Neural cell (in vitro differentiated cells): ENCODE results near the gene CA5A. TPM values are rescaled to one million over a fixed set of nuclear protein-coding genes. Genes with fewer than 3 reads are reported as not detected.
"Not testable (repeated sequence)": the region's sequence is repeated elsewhere in the genome, so short reads cannot be mapped to it uniquely, and the experiment has no call there.

Source experiments
- H2AFZ ChIP-seq: fragments of 200-600, 300-800 bp; sonication (generic), shearing (Covaris generic); 2 replicates; pipeline ENCODE4 v1.6.0; 2014; ENCODE audit warnings: low read depth, mild to moderate bottlenecking, antibody characterized with exemption, low read length, moderate library complexity
- H3F3A ChIP-seq: fragments of 200-600 bp; shearing (Covaris generic); 2 replicates; pipeline ENCODE4 v1.6.1; 2016; ENCODE audit warnings: mild to moderate bottlenecking, moderate library complexity, mixed read lengths, antibody characterized with exemption, low read length; ENCODE audit not compliant: insufficient read depth, poor library complexity, severe bottlenecking
- H3K27ac ChIP-seq: fragments of 200-600, 300-800 bp; sonication (generic), shearing (Covaris generic); 2 replicates; pipeline ENCODE4 v1.5.1; 2014; ENCODE audit warnings: mild to moderate bottlenecking, low read length, moderate library complexity
- H3K27me3 ChIP-seq: fragments of 300-800, 200-600 bp; sonication (generic), shearing (Covaris generic); 2 replicates; pipeline ENCODE4 v1.6.0; 2014; ENCODE audit warnings: mild to moderate bottlenecking, low read depth, low read length, moderate library complexity; ENCODE audit not compliant: insufficient read depth
- H3K36me3 ChIP-seq: fragments of 300-800, 200-600 bp; sonication (generic), shearing (Covaris generic); 2 replicates; pipeline ENCODE4 v1.5.1; 2014; ENCODE audit warnings: mild to moderate bottlenecking, antibody characterized with exemption, low read length, moderate library complexity; ENCODE audit not compliant: insufficient read depth
- H3K4me2 ChIP-seq: fragments of 300-800, 200-600 bp; sonication (generic), shearing (Covaris generic); 2 replicates; pipeline ENCODE4 v1.6.0; 2014; ENCODE audit warnings: mild to moderate bottlenecking, low read length
- H3K4me3 ChIP-seq: fragments of 300-800, 200-600 bp; sonication (generic), shearing (Covaris generic); 2 replicates; pipeline ENCODE4 v1.5.1; 2014; ENCODE audit warnings: mild to moderate bottlenecking, low read length, moderate library complexity
- H3K79me2 ChIP-seq: fragments of 200-600 bp; shearing (Covaris generic); replicated peaks from 2 replicates; pipeline ENCODE4 v1.6.0; 2014; ENCODE audit warnings: mild to moderate bottlenecking, low read length, moderate library complexity; ENCODE audit not compliant: insufficient read depth
- H3K9ac ChIP-seq: fragments of 300-800, 200-600 bp; sonication (generic), shearing (Covaris generic); 2 replicates; pipeline ENCODE4 v1.6.1; 2016; ENCODE audit warnings: mild to moderate bottlenecking, low read length, mixed read lengths
- H3K9me2 ChIP-seq: fragments of 200-600 bp; shearing (Covaris generic); 2 replicates; pipeline ENCODE4 v1.6.1; 2016; ENCODE audit warnings: mild to moderate bottlenecking, low read length, mixed read lengths; ENCODE audit not compliant: insufficient read depth
- H3K9me3 ChIP-seq: fragments of 200-600, 300-800 bp; sonication (generic), shearing (Covaris generic); 2 replicates; pipeline ENCODE4 v1.6.1; 2016; ENCODE audit warnings: mild to moderate bottlenecking, mixed run types, low read length, moderate library complexity, mixed read lengths
- H4K20me1 ChIP-seq: fragments of 200-600 bp; shearing (Covaris generic); 2 replicates; pipeline ENCODE4 v1.6.1; 2016; ENCODE audit warnings: mild to moderate bottlenecking, mixed run types; ENCODE audit not compliant: insufficient read depth
- CTCF ChIP-seq: fragments of 450-650 bp; IDR thresholded peaks from 2 replicates; pipeline ENCODE4 v1.5.1; 2014; ENCODE audit warnings: antibody characterized with exemption, mild to moderate bottlenecking, moderate library complexity; ENCODE audit not compliant: poor library complexity, severe bottlenecking
- EP300 ChIP-seq: fragments of 450-650 bp; conservative IDR thresholded peaks from 2 replicates; pipeline ENCODE4 v1.6.1; 2014; ENCODE audit warnings: antibody characterized with exemption, mild to moderate bottlenecking, moderate library complexity; ENCODE audit not compliant: poor library complexity, severe bottlenecking
- EZH2 ChIP-seq: fragments of 200-600, 300-800 bp; shearing (Covaris generic), sonication (generic); IDR thresholded peaks from 2 replicates; pipeline ENCODE4 v1.6.1; 2014; ENCODE audit warnings: antibody characterized with exemption, low read length, borderline replicate concordance, mild to moderate bottlenecking; ENCODE audit not compliant: insufficient read depth, poor library complexity, severe bottlenecking
- MXI1 ChIP-seq: fragments of 450-650 bp; conservative IDR thresholded peaks from 2 replicates; pipeline ENCODE4 v1.6.1; 2014; ENCODE audit warnings: antibody characterized with exemption, mild to moderate bottlenecking; ENCODE audit not compliant: poor library complexity, severe bottlenecking
- POLR2AphosphoS5 ChIP-seq: IDR thresholded peaks from 2 replicates; pipeline ENCODE4 v1.6.1; 2012
- RAD21 ChIP-seq: fragments of 450-650 bp; conservative IDR thresholded peaks from 2 replicates; pipeline ENCODE4 v1.6.1; 2014; ENCODE audit warnings: antibody characterized with exemption, mild to moderate bottlenecking, moderate library complexity
- REST ChIP-seq: IDR thresholded peaks from 2 replicates; pipeline ENCODE4 v1.6.1; 2012; ENCODE audit warnings: borderline replicate concordance
- SMC3 ChIP-seq: fragments of 450-650 bp; conservative IDR thresholded peaks from 2 replicates; pipeline ENCODE4 v1.6.1; 2014; ENCODE audit warnings: antibody characterized with exemption, mild to moderate bottlenecking, moderate library complexity; ENCODE audit not compliant: poor library complexity
- TAF1 ChIP-seq: IDR thresholded peaks from 2 replicates; pipeline ENCODE4 v1.6.1; 2012; ENCODE audit warnings: low read depth
- polyA plus RNA-seq: library from polyadenylated mRNA; depleted of rRNA; stranded (reverse); fragments of >200 nt; gene quantifications from 2 replicates; pipeline ENCODE4 v1.2.3, GENCODE V29; 2014

CA5A gene
- polyA plus RNA-seq, 1 donor from 2014 or later = not detected

DNA sequence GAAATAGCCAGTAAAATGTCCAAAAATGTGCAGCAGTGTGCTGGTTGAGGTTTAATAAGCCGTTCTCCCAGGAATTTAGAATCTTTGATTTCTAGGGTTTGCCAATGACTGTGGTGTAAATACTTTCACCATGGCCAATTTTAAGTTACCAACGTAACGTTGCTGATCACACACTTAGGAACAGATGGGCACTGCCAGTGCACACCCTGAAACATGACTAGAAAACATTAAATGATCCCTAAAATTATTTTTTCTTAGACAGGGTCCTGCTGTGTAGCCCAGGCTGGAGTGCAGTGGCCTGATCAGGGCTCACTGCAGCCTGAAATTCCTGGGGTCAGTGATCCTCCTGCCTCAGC, 3.2 kb downstream of the CA5A start:
- no peak overlapping the region for H3K27ac ChIP-seq
- H2AFZ ChIP-seq = no peak overlapping the region

GRCh38 chr16:87932475-87933139, 3.7 kb downstream of the CA5A start:
- H3K79me2 ChIP-seq, H3K36me3 ChIP-seq, H4K20me1 ChIP-seq, H2AFZ ChIP-seq, H3K4me3 ChIP-seq, H3K4me2 ChIP-seq, H3K9me3 ChIP-seq, H3K27me3 ChIP-seq, H3K9ac ChIP-seq, H3K27ac ChIP-seq, H3K9me2 ChIP-seq, H3F3A ChIP-seq: not testable (repeated sequence)

More for the DNA sequence above, 3.2 kb downstream of the CA5A start:
- H3K9me2 ChIP-seq = no peaks in the 10 kb centered on the region
- no peaks in the 10 kb centered on the region for H3K79me2 ChIP-seq
- no peak overlapping the region for H3K4me3 ChIP-seq
- no peaks in the 10 kb centered on the region for H3F3A ChIP-seq
- no peak for TF ChIP-seq EZH2
- TF ChIP-seq RAD21 = no peak
- no peak for TF ChIP-seq MXI1
- TF ChIP-seq EP300 = no peak
- TF ChIP-seq CTCF = no peak
- TF ChIP-seq REST = no peak
- TF ChIP-seq SMC3 = no peak
- TF ChIP-seq TAF1 = no peak
- no peak for TF ChIP-seq POLR2AphosphoS5
- no peaks in the 10 kb centered on the region for H3K27me3 ChIP-seq
- no peak overlapping the region for H3K9ac ChIP-seq
- no peaks in the 10 kb centered on the region for H4K20me1 ChIP-seq
- H3K9me3 ChIP-seq = no peaks in the 10 kb centered on the region
- H3K4me2 ChIP-seq = no peak overlapping the region
- no peaks in the 10 kb centered on the region for H3K36me3 ChIP-seq

- Histone ChIP-seq H3K4me2 (no peak overlapping the region), H3K9me3 (no peaks in the 10 kb centered on the region), H4K20me1 (no peaks in the 10 kb centered on the region), H3K27me3 (no peaks in the 10 kb centered on the region), H3F3A (no peaks in the 10 kb centered on the region), H3K4me3 (no peak overlapping the region), H3K79me2 (no peaks in the 10 kb centered on the region), H2AFZ (no peak overlapping the region), H3K27ac (no peak overlapping the region), H3K9me2 (no peaks in the 10 kb centered on the region), H3K9ac (no peak overlapping the region), H3K36me3 (no peaks in the 10 kb centered on the region)
- TF ChIP-seq RAD21 (no peak), TAF1 (no peak), EP300 (no peak), POLR2AphosphoS5 (no peak), EZH2 (no peak), SMC3 (no peak), CTCF (no peak), MXI1 (no peak)
These were observed 4.8 kb downstream of the CA5A start for GRCh38 chr16:87931504-87931903.
